Smooth muscle cell (in vitro differentiated cells): ENCODE results near the gene CSNK1G2. TPM values are rescaled to one million over a fixed set of nuclear protein-coding genes. Genes with fewer than 3 reads are reported as not detected.

Experiments used
- DNase-seq: peaks from one replicate; lab custom pipeline; 2025; ENCODE audit not compliant: unreplicated experiment; lab: John Stamatoyannopoulos, UW
- H2AFZ ChIP-seq: fragments of 200-600 bp; sonication (generic); 2 replicates; pipeline ENCODE4 v1.6.0; 2016; ENCODE audit warnings: antibody characterized with exemption, low read depth, mild to moderate bottlenecking
- H3F3A ChIP-seq: fragments of 200-600 bp; sonication (generic); 2 replicates; pipeline ENCODE4 v1.6.0; 2017; ENCODE audit warnings: antibody characterized with exemption, low read depth
- H3K27ac ChIP-seq: fragments of 200-600 bp; sonication (generic); 2 replicates; pipeline ENCODE4 v1.5.1; 2016; ENCODE audit warnings: low read depth, mild to moderate bottlenecking
- H3K27me3 ChIP-seq: fragments of 200-600 bp; sonication (generic); 2 replicates; pipeline ENCODE4 v1.6.1; 2016; ENCODE audit warnings: low read depth, mild to moderate bottlenecking
- H3K36me3 ChIP-seq: fragments of 200-600 bp; sonication (generic); 2 replicates; pipeline ENCODE4 v1.5.1; 2016; ENCODE audit warnings: low read depth
- H3K4me1 ChIP-seq: fragments of 200-600 bp; sonication (generic); 2 replicates; pipeline ENCODE4 v1.5.1; 2016; ENCODE audit warnings: low read depth
- H3K4me2 ChIP-seq: fragments of 200-600 bp; sonication (generic); 2 replicates; pipeline ENCODE4 v1.6.0; 2016; ENCODE audit warnings: mild to moderate bottlenecking
- H3K4me3 ChIP-seq: fragments of 200-600 bp; sonication (generic); 2 replicates; pipeline ENCODE4 v1.5.1; 2016; ENCODE audit warnings: mild to moderate bottlenecking
- H3K79me2 ChIP-seq: fragments of 200-600 bp; sonication (generic); 2 replicates; pipeline ENCODE4 v1.6.0; 2016; ENCODE audit warnings: low read depth, mild to moderate bottlenecking
- H3K9ac ChIP-seq: fragments of 200-600 bp; sonication (generic); 2 replicates; pipeline ENCODE4 v1.6.0; 2016; ENCODE audit warnings: low read depth
- H3K9me3 ChIP-seq: fragments of 200-600 bp; sonication (generic); replicated peaks from 2 replicates; pipeline ENCODE4 v1.5.1; 2016; ENCODE audit warnings: low read depth
- H4K20me1 ChIP-seq: fragments of 200-600 bp; sonication (generic); 2 replicates; pipeline ENCODE4 v1.6.0; 2016; ENCODE audit warnings: low read depth
- CTCF ChIP-seq: fragments of 200-600 bp; sonication (generic); IDR thresholded peaks from 2 replicates; pipeline ENCODE4 v1.5.1; 2017; ENCODE audit warnings: borderline replicate concordance, mild to moderate bottlenecking, antibody characterized with exemption; ENCODE audit not compliant: insufficient read depth, poor library complexity, severe bottlenecking
- WGBS: methylation state at CpG from one replicate; pipeline ENCODE4 v1.1.7; 2016; ENCODE audit warnings: low lambda C conversion rate; 5-methylcytosine and 5-hydroxymethylcytosine counted together
- polyA plus RNA-seq: library from polyadenylated mRNA; unstranded; fragments of >200 nt; fragmentation: Nextera tagmentation; extraction: Ambion mirVana; gene quantifications from 2 replicates; pipeline ENCODE4 v1.2.1, GENCODE V29; 2016
- total RNA-seq: library from RNA; depleted of rRNA; stranded (reverse); fragments of >200 nt; gene quantifications from 2 replicates; pipeline ENCODE4 v1.2.3, GENCODE V29; 2014

Gene CSNK1G2
- total and polyA plus RNA-seq, 2 experiments from 2014 or later = 53.5 to 74.9 TPM

- Histone ChIP-seq H4K20me1 (peaks cover 16% of the 10 kb centered on the region), H3F3A (no peaks in the 10 kb centered on the region), H3K4me1 (no peaks in the 10 kb centered on the region), H3K4me2 (no peak overlapping the region), H3K27ac (no peak overlapping the region), H3K9ac (no peak overlapping the region), H2AFZ (no peak overlapping the region), H3K4me3 (no peak overlapping the region), H3K36me3 (no peaks in the 10 kb centered on the region), H3K9me3 (no peaks in the 10 kb centered on the region), H3K79me2 (no peaks in the 10 kb centered on the region), H3K27me3 (no peaks in the 10 kb centered on the region)
- 96% methylated on average over 19 of the region's 19 CpGs for WGBS
- TF ChIP-seq CTCF = no peak
- no peak for DNase-seq
These were observed 19.6 kb upstream of the CSNK1G2 start for GRCh38 chr19:1921326-1921725.

DNA sequence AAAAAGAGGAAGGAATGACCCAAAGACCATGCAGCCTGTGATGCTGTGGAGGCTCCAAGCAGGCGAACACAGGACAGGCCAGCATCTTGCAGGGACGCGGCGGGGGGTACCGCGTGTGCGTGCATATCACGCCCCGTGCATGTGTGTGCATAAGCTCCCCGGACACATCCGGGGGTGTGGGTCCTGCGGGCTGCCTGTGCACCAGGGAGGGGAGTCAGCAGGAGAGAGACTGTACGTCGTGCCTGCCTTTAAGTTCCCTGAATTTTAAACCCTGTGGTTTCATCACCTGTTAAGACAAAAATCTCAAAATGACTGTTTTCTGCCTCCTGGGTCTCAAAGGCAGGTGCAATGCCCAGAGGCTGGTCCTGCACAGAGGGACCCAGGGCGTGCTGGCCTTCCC is 19.1 kb upstream of the CSNK1G2 start:
- Histone ChIP-seq H3K27me3 (no peaks in the 10 kb centered on the region), H3K27ac (no peak overlapping the region), H3K36me3 (no peaks in the 10 kb centered on the region), H3F3A (no peaks in the 10 kb centered on the region), H2AFZ (no peak overlapping the region), H3K9ac (no peak overlapping the region), H3K79me2 (no peaks in the 10 kb centered on the region), H3K4me2 (no peak overlapping the region), H3K9me3 (no peaks in the 10 kb centered on the region), H3K4me3 (no peak overlapping the region), H4K20me1 (peaks cover 11% of the 10 kb centered on the region), H3K4me1 (no peaks in the 10 kb centered on the region)
- TF ChIP-seq CTCF = no peak
- DNase-seq = no peak
- WGBS = 99% methylated on average over 15 of the region's 15 CpGs

- Histone ChIP-seq H3F3A (peaks cover 3% of the 10 kb centered on the region), H4K20me1 (peaks cover 3% of the 10 kb centered on the region), H3K4me2 (no peak overlapping the region), H3K27me3 (no peaks in the 10 kb centered on the region), H2AFZ (no peak overlapping the region), H3K4me1 (no peaks in the 10 kb centered on the region), H3K36me3 (no peaks in the 10 kb centered on the region), H3K79me2 (no peaks in the 10 kb centered on the region), H3K9me3 (no peaks in the 10 kb centered on the region), H3K9ac (no peak overlapping the region), H3K27ac (no peak overlapping the region), H3K4me3 (no peak overlapping the region)
- no peak for DNase-seq
- no peak for TF ChIP-seq CTCF
- 95% methylated on average over 23 of the region's 23 CpGs for WGBS
These were observed 18.2 kb upstream of the CSNK1G2 start for GRCh38 chr19:1922803-1923202.

DNA sequence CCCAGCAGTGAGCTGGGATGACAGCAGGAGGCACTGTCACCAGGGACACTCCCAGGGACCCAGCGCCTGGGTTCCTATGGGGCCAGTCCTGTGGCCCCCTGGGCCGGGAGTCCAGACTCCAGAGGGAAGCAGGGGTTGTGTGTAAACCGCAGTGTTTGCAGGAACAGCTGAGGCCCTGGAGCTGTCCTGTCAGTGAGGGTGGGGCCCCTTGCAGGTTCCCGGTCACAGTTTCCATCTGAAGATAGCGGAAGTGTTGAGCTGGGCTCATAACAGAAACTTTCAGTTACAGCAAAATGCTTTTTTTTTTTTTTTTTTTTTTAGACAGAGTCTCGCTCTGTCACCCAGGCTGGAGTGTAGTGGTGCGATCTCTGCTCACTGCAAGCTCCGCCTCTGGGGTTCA is 17.7 kb upstream of the CSNK1G2 start:
- Histone ChIP-seq H3K4me3 (no peak overlapping the region), H2AFZ (no peak overlapping the region), H3K4me2 (no peak overlapping the region), H4K20me1 (no peaks in the 10 kb centered on the region), H3K27me3 (no peaks in the 10 kb centered on the region), H3K9ac (no peak overlapping the region), H3K79me2 (no peaks in the 10 kb centered on the region), H3F3A (peaks cover 3% of the 10 kb centered on the region), H3K4me1 (no peaks in the 10 kb centered on the region), H3K36me3 (no peaks in the 10 kb centered on the region), H3K9me3 (no peaks in the 10 kb centered on the region), H3K27ac (no peak overlapping the region)
- 94% methylated on average over 5 of the region's 8 CpGs for WGBS
- no peak for TF ChIP-seq CTCF
- DNase-seq = no peak
